D721Med (cell line): Measurements from ENCODE around the gene OR52B2.
"Not testable (repeated sequence)": the region's sequence is repeated elsewhere in the genome, so short reads cannot be mapped to it uniquely, and the experiment has no call there.

Source experiments
- DNase-seq: peaks from one replicate; pipeline ENCODE4 v3.0.0; 2011; ENCODE audit warnings: low spot score; ENCODE audit not compliant: insufficient read length
- FAIRE-seq: peaks from 2 replicates; lab custom pipeline; 2011; peaks lifted over from hg19 to GRCh38; lab: Jason Lieb, UNC
- TF ChIP-seq, protein P1 (sequence below): IDR thresholded peaks from 2 replicates; pipeline ENCODE4 v1.5.1; 2012; ENCODE audit warnings: mild to moderate bottlenecking, control low read depth; ENCODE audit not compliant: insufficient read depth; ENCODE audit errors: missing control alignments

OR52B2 gene

DNA sequence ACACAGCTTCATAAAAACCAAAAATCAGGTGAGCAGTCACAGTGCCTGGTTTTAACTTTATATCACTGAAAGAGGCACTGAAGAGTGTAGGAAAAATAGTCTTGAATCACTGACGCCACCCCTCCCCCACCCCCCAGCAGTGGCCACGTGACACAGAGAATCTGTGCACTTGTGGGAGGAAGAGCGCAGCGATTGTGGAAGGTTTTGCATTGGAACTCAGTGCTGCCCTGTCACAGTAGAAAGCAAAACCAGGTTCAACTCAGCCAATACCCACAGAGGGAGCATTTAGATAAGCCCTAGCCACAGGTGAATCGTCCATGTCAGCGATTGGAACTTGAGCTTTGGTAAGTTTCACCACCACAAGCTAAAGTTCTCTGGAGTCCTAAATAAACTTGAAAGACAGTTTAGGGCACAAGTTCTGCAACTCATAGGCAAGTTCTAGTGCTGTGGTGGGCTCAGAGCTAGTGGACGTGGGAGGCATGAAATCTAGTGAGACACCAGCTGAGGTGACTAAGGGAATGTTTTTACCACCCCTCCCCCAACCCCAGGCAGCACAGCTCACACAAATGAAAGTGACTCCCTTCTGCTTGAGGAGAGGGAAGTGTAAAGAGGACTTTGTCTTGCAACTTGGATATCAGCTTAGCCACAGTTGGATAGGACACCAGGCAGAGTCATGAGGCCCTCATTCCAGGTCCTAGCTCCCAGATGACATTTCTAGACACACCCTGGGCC lies 13.3 kb downstream of the OR52B2 start:
- TF ChIP-seq, protein P1, sequence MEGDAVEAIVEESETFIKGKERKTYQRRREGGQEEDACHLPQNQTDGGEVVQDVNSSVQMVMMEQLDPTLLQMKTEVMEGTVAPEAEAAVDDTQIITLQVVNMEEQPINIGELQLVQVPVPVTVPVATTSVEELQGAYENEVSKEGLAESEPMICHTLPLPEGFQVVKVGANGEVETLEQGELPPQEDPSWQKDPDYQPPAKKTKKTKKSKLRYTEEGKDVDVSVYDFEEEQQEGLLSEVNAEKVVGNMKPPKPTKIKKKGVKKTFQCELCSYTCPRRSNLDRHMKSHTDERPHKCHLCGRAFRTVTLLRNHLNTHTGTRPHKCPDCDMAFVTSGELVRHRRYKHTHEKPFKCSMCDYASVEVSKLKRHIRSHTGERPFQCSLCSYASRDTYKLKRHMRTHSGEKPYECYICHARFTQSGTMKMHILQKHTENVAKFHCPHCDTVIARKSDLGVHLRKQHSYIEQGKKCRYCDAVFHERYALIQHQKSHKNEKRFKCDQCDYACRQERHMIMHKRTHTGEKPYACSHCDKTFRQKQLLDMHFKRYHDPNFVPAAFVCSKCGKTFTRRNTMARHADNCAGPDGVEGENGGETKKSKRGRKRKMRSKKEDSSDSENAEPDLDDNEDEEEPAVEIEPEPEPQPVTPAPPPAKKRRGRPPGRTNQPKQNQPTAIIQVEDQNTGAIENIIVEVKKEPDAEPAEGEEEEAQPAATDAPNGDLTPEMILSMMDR: no peak
- no peak for DNase-seq
- no peak for FAIRE-seq

DNA sequence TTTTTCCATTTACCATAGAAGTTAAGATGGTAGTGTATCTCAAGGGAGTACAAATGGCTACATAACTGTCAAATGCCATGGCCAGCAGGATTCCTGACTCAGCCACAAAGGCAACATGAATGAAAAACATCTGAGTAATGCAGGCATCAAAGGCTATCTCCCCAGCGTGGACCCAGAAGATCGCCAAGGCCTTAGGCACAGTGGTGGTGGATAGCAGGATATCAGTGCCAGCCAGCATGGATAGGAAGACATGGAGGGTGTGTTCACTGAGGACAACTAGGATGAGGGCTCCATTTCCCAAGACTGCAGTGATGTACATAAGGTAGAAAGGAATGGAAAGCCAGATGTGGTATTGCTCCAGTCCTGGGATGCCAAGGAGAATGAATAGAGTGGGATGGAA lies 18.0 kb downstream of the OR52B2 start:
- TF ChIP-seq, protein P1: no peak
- DNase-seq: no peak
- no peak for FAIRE-seq

DNA sequence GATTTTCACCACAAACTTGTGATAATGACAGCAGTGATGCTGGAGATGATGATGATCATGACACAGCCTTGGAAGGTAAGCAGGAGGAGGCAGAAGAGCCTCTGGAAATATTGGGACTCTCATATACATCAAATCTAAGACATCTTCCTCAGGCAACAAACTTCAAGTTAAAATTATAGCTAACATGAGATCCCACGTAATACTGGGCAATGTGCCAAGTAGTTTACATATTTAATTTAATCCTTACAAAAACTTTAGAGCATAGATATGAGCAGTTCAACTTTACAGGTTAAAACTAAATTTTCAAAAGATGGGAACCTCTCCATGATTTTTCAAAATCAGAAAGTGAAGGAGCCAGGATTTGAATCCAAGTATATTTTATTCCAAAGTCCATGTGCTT lies 19.0 kb downstream of the OR52B2 start:
- DNase-seq (no peak), FAIRE-seq (no peak)
- TF ChIP-seq, protein P1: no peak

DNA sequence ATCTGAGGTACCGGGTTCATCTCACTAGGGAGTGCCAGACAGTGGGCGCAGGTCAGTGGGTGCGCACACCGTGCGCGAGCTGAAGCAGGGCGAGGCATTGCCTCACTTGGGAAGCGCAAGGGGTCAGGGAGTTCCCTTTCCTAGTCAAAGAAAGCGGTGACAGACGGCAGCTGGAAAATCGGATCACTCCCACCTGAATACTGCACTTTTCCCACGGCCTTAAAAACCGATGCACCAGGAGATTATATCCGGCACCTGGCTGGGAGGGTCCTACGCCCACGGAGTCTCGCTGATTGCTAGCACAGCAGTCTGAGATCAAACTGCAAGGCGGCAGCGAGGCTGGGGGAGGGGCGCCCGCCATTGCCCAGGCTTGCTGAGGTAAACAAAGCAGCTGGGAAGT lies 26.4 kb downstream of the OR52B2 start:
- DNase-seq, FAIRE-seq: not testable (repeated sequence)

- no peak for FAIRE-seq
- TF ChIP-seq, protein P1: no peak
- no peak for DNase-seq
These were observed 27.2 kb downstream of the OR52B2 start for GRCh38 chr11:6142936-6143335.

GRCh38 chr11:6135936-6136335 lies 34.2 kb downstream of the OR52B2 start:
- FAIRE-seq, DNase-seq: not testable (repeated sequence)

DNA sequence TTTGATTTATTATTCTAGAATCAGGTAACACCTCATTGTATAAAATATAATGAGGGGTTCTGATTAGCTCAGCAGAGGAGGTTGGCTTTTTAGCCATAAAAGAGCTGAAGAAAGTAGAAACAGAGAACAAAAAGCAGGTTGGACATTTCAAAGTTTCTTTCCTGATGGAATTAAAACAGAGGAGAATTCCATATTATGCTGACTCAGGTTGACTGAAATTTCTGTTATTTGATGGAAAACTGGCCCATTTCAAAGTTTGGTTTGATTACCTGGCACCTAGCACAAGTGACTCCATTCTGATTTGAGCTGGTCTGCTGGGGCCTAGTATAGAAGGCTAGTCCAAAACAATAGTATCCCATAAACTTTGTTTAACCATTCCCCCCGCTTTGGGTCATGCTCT lies 37.7 kb downstream of the OR52B2 start:
- FAIRE-seq (no peak), DNase-seq (no peak)
- TF ChIP-seq, protein P1: no peak

- no peak for FAIRE-seq
- TF ChIP-seq, protein P1: no peak
- DNase-seq: no peak
These were observed 40.5 kb downstream of the OR52B2 start for GRCh38 chr11:6129635-6130034.
